HG03469 (cell line): ENCODE measurements around the gene MYO18B.
"Not testable (repeated sequence)": the region's sequence is repeated elsewhere in the genome, so short reads cannot be mapped to it uniquely, and the experiment has no call there.

ENCODE experiments used
- ATAC-seq: cut with Tn5 transposase; IDR thresholded peaks from one replicate; pipeline ENCODE4 v1.9.1; 2021; ENCODE audit warnings: mild to moderate bottlenecking, moderate library complexity, moderate number of reproducible peaks; ENCODE audit not compliant: unreplicated experiment

The MYO18B gene, protein sequence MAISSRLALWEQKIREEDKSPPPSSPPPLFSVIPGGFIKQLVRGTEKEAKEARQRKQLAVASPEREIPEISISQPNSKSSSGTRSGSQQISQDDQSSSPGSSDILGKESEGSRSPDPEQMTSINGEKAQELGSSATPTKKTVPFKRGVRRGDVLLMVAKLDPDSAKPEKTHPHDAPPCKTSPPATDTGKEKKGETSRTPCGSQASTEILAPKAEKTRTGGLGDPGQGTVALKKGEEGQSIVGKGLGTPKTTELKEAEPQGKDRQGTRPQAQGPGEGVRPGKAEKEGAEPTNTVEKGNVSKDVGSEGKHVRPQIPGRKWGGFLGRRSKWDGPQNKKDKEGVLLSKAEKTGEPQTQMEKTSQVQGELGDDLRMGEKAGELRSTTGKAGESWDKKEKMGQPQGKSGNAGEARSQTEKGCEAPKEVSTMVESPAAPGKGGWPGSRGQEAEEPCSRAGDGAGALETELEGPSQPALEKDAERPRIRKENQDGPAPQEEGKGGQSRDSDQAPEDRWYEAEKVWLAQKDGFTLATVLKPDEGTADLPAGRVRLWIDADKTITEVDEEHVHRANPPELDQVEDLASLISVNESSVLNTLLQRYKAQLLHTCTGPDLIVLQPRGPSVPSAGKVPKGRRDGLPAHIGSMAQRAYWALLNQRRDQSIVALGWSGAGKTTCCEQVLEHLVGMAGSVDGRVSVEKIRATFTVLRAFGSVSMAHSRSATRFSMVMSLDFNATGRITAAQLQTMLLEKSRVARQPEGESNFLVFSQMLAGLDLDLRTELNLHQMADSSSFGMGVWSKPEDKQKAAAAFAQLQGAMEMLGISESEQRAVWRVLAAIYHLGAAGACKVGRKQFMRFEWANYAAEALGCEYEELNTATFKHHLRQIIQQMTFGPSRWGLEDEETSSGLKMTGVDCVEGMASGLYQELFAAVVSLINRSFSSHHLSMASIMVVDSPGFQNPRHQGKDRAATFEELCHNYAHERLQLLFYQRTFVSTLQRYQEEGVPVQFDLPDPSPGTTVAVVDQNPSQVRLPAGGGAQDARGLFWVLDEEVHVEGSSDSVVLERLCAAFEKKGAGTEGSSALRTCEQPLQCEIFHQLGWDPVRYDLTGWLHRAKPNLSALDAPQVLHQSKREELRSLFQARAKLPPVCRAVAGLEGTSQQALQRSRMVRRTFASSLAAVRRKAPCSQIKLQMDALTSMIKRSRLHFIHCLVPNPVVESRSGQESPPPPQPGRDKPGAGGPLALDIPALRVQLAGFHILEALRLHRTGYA (N-terminal part only)

DNA sequence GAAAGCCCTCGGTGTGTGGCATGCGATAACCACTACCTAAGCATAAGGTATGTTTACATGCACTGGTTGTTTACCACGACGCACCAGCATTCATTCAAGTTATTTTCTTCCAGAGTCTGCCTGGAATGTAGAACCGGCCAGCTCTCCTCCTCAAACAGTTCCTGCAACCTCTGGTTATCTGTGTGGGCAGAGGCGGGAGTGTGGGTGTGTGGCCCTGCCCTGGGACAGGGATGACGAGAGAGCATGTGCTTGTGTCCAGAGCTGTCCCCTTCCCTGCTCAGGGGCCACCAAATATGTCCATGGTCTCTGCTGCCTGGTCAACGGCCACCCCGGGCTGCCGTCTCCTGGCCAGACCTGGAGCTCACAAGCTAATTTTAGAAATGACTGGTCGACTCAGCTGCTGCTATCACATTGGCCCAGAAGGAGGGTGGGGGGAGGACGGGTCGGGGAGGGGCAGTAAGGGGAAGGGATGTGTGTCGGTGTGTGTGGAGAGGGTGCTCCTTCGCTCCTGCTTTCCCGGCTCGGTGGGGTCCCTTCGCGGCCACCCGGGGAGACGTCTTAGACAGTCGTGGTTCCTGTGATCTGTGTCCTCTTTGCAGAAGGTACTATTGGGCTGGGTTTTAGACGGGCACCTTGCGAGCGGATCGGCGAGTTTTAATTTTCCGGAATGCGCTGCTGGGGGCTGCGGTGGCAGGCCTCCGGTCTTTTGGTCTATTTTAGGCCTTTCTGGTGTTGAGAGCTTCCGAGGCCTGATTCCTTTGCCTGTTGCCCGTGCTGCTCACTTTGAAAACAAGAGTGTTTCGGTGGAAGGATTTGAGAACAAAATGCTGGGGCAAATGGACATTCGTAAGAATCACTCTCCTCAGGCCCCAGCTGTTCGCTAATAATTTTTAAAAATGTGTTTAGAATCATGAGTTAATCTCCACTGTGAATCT, at the start of gene MYO18B:
Gene MYO18B (plus strand): TSS at position 497 of the 935 bp plus-strand sequence. CDS start 18,905 bp downstream, outside the sequence.
- no peak for ATAC-seq

DNA sequence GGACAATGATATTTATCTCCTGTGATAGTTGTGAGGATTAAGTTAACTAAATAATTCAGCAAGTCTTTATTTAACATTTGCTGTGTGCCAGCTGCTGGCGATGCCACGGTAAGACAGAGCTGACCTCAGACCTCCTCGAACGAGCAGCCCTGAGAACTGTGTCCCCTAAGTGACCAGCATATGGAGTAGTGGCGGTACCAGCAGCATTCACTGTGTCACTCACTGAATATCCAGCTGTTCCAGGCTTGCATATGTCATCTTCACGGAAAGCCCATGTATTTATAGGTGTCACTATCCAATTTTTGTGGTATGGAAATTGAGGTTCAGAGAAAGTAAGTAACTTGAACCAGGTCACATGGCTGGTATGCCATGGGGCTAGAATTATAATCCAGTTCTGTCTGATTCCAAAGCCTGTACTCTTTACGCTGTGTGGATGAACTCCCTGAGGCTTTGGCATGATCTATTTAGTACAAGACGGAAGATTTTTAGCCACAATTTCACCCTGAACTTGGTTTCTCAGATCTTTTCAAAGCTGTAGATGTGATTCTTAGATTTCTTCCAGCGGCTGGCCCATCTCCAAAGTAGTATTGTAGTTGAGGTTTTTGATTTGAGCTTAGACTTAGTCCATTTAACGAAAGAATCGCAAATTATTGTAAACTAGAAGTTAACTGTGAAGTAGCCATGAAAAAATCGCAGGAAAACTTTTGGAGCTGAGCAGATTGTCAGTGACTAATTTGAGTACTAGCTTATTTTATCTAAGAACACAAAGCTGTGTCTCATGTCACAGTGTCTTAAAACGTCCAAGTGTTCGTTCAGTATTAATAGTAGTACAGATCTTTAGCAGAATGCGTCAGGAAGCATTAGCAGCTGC, 49.4 kb upstream of the MYO18B start:
- no peak for ATAC-seq

DNA sequence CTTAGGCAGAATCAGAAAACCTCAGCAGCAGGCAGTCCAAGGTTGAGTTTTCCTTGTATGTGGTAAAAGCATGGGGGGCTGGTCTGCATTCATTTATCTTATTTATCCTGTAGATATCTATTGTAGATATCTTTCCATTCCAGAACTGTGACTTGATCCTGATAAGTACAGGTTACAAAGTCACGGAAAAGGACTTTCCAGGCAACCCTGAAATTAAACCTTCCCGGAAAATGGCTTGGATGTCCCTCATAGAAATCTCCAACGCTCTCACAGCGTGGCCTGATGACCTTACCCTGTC, 48.8 kb upstream of the MYO18B start:
- ATAC-seq, result no peak

DNA sequence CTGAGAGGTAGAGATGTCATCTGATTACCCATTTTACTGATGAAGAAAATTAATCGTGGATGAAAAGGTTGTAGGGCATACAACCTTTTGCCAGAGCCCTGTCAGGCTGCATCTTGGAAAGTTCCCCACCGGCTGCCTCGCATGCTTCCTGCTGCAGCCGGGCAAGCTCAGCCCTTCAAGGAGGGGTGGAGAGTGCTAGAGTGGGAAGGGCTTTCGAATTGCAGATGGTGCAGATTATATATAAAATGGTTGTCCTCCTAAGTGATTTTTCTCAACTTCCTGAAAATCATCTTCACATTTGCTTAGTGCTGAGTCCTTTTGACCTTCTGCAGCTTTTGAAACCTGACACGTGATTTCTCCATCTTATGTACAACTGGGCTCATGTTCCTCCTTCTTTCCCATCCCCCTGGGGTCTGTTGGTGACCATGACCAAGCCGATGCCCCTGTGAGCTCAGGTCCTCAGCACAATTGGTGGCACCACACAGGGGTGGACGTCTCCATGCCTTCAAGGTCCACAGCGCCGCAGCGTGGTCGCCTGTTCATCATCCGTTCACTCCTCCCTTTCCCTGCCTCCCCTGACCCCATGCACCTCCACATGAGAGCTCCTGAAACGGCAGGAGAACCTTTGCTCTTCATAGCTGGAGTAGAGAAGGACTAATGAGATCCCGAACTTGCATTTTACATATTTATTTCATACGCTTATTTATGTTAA, 47.6 kb upstream of the MYO18B start:
- no peak for ATAC-seq

DNA sequence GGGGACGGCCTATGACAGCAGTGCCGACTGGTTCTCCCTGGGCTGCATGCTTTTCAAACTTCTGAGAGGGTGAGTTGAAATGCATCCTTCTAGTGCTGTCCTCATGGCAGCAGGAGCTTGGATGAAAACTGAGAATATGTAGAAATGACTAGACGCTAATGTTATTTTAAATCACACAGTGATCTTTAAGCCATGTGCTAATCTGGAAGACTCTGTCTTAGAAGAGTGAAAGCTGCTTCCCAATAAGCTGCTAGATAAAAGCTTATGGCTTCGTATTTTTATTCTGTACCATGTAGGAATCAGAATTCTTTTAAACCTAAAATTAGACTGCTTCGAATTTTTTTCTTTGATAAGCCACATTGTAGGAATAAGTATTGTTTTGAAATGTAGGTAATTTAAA, 46.8 kb upstream of the MYO18B start:
- ATAC-seq, result no peak

DNA sequence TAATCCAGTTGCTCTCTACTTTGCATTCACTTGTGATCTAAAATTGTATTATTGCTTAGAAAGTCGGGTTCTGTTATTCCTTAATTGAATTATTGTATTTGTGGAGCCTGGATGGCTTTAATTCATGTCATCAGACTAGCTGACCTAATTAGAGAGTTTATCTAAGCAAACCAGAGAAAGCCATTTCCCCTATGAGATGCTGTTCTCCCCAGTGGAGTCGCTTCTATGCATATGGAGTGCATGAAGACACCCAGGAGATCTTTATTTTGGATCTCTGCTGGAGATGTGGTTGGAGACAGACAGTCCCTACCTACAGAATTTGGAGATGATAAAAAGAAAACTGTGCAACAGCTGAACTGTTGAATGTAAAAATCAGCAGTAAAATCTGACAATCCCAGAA, 45.2 kb upstream of the MYO18B start:
- ATAC-seq, result no peak

DNA sequence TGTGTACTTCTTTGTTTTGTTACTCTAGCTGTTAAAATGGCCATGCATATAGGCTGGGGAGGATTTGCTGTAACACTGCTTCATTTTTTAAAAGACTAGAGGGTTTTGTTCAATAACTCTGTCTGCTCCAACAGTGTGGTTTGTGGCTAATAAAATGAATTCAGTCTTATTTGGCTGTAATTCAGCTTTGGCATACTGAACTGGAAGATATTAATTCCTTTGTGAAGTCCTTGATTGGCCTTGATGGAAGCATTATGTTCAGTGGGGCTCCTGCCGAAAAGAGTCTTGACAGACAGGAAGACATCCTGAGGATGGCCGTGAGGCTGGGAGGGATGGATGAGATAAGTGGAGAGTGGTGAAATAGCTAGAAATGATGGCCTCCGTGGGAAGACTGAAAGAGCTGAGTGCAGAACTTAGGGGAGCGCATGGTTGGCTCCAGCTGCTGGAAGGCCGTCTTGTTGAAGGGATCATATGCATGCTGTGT, 44.8 kb upstream of the MYO18B start:
- no peak for ATAC-seq

DNA sequence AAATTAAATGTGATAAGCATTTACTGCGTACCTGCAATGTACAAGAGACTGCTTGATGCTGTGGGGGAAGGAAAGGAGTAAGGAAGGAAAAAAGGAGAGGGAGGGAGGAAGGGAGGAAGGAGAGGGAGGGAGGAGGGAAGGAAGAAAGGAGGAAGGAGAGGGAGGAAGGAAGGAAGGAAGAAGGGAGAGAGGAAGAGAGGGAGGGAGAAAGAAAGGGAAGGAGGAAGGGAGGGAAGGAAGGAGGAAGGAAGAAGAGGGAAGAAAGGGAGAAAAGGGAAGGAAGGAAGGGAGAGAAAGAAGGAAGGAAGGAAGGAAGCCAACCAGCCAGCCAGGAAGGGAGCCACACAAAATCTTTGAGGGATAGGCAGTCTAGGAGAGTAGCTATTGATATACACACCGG, 44.0 kb upstream of the MYO18B start:
- no peak for ATAC-seq

DNA sequence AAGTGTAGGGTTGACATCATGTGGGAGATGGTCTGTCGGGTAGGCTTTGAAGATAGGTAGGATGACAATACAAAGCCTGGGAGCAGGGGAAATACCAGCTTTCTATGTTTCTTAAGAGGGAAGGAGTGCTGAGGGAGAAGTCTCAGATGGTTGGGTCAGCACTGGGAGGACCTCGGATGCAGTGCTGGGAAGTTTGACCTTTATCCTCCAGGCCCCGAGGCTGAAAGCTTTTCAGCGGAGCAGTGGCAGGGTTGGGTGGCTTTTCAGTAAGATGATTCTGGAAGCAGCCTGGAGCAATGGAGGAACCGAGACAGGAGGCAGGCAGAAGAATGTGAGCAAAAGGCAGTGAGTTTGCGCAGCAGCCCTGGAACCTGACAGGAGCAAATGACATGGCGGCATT, 43.5 kb upstream of the MYO18B start:
- ATAC-seq, result no peak

DNA sequence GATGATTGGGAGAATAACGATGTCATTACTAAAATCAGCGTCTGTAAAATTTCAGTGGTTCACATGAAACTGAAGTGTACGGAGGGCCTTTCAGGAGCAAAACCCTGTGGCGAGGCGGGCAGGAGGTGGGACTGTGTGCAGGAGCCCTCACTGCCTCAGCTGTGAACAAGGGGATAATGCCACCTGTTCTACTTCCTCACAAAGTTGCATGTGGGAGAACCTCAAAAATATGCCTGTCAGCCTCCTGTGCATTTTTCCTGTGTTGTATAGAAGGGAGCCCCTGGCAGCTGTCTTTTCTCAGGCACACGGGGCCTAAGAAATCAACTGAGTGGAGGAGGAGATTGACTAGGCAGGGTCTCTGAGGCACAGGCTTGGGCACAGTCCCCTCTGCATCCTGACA, 43.0 kb upstream of the MYO18B start:
- ATAC-seq, result no peak

DNA sequence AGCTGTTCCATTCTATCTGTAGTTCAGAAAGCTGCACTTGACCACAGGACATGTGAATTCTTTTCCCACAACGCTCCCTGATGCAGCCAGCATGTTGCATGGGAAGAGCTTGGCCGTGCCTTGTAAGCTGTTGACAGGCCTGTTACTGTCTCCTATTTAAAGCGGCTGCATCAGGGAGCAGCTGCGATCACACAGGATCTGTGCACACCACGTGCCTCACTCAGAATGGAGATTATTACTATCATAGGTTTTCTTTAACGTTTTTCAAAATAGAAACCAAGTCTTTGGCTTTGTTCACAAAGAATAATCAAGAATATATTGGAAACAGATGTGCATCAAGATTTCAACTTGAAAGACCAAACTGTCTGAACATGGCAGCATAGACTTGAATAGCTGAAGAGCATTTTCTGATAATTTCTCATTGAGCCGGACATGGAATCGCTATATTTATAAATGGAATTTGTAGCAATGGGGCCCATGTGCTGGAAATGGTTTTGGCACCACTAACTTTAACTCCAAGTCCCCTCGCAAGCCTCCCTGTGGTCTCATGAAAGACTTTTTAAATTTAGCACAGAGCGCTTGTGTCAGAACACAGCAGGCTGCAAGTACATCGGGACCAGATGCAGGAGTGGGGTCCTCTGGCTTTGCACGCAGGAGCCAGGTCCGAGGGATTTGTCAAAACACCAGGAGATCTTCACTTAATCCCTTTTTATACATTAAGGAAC, 40.8 kb upstream of the MYO18B start:
- ATAC-seq, result no peak

DNA sequence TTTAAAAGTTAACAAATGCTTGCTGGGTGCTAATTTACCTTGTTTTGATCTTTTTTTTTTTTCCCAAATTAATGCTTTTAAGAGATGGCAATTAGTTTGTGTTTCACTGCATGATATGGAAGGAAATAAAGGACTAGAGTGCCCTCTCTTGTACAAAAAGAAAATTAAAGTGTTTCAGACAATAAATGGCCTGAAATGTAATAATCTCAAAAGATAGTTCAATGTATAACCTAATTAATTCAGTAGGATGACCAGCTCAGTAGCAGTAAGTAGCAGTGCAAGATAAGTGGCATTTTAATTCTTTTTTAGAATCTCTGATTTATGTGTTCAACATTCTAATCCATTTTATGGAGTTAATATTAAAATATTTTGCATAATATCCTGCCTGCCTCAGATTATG, 39.9 kb upstream of the MYO18B start:
- ATAC-seq, result no peak

DNA sequence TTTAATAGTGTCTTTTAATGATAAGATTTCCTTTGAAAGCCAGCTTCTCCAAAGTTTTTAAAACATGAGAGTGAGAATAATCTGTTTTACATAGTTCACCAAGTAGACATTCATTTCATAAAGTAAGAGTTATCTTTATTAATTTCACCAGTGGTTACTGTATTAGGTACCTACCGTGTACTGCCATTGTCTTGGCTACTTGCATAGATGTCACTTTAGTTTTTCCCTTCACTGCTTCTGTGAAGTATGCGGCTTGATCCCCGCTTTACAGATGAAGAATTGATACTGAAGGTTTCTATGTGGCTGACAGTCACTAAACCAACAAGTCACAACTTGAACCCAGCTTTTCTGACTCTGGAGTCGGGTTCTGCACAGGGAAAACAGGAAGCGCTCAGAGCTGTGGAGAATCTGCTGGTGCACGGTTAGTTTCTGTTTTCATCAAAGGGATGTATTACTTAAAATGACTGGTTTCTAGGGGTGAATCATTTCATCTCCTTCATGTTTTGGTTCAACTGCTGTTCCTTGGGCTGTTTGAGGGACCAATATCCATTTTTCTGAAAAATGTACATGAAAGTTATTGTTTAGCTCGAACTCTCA, 39.3 kb upstream of the MYO18B start:
- ATAC-seq, result no peak

DNA sequence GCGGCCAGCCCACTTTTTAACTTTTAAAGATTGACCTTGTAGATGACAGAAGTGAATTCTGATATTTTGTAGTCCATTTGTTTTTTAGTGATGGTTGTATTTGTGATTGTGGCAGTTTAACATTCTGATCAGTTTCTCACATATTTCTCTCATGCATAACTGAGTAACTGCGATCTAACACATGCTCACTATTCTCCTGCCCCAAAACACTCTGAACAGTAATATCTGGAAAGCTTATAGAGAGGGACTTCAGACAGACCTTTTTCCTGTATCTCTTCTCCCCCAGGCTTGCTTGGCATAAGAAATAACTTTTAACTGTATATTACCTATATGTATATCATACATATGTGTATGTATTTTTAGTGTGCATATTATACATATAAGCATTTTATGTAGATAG, 37.3 kb upstream of the MYO18B start:
- no peak for ATAC-seq

DNA sequence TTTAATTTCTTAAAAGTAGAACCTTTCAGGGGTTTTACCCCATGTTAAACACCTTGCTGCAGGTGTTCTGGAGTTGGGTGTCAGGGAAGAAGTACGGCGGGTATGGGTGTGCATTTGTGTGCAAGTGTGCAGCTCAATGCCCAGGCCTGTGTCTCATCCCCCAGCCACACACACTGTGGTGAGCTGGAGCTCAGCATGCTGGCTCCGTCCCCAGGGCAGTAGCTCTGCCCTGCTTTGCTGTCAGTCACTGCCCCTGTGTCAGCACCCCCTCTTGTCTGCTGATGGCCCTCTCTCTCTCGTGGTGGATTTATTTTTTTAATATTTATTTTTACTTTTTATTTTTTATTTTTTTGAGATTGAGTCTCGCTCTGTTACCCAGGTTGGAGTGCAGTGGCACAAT, 35.8 kb upstream of the MYO18B start:
- ATAC-seq, result no peak

DNA sequence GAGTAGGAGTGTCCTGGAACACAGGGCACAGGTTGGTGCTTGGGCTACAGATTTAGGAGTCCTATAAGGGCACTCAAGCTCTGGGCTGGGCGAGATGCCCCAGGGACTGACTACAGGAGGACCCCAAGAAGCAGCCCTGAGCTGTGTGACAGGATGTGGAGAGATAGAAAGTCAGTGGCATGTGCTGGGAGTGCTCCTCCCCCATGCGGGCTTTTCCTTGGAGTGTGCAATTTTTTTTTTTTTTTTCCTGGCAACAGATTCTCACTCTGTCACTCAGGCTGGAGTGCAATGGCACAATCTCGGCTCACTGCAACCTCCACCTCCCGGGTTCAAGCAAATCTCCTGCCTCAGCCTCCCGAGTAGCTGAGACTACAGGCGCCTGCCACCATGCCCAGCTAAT, 33.6 kb upstream of the MYO18B start:
- not testable (repeated sequence) for ATAC-seq

DNA sequence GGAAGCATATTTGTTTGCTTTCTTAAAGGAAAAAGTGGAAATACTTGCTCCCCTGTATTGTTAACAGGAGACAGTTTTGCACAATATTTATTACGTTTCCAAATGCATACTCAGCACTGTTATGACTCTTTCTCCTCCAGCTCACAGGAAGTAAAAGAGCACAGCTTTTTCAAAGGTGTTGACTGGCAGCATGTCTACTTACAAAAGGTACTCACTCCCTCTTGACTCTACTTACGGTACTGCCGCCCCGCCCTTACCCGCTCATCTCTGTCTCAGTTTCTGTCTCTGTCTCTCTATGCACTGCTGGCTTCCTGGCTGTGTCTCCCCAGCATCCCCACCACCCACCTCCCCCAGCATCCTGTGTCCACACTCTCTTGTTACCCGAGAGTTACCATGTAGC, 32.2 kb upstream of the MYO18B start:
- no peak for ATAC-seq

DNA sequence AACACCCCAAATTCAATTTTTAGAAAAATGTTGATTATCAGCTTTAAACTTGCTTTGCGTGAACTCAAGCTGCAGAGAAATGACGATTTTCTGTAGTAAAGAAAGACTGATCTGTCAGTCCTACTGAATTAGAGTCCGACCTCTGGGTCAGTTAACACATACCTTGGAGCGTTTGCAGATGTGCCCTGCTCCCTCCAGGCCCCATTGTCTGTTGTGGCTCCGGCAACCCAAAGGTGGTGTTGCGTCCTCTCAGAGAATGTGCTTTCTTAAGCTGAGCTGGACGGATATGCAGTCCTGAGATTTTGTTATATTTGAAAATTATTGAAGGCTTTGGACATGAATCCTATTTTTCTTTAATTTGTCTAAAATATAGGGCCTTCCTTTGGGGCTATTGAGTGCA, 31.5 kb upstream of the MYO18B start:
- ATAC-seq, result no peak
